GM18868 (cell line): ENCODE measurements around the gene CALML4.
"Not testable (repeated sequence)": the region's sequence is repeated elsewhere in the genome, so short reads cannot be mapped to it uniquely, and the experiment has no call there.

Experiments used
- ATAC-seq: cut with Tn5 transposase; IDR thresholded peaks from one replicate; pipeline ENCODE4 v1.9.1; 2021; ENCODE audit warnings: mild to moderate bottlenecking, moderate library complexity; ENCODE audit not compliant: unreplicated experiment

CALML4 gene

DNA sequence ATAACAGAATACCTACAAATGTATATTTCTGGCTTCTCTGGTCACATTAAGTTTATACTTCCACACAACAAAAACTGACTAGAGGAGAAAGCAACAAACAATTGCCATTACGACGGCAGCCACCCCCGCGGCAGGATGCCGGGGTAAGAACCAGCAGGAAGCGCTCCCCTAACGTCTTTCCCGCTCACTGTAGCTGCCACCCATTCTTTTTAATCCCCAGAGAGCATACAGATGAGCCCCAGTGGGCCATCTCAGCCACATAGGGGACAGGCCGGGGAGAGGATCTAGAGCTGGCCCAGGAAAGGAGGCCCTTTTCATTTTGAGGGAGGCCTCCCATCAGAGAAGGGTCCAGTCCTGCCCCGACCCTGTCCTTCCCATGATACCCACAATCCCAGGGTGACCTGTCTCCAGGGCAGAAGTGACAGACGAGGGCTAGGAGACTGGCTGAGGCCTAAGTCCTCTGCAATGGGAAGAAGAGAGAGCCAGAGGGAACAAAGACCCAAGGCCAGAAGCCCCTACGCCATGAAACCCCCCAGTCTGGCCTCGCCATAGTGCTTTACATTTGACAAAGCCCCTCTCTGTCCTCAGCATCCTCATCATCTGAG lies 3.6 kb upstream of the CALML4 start:
- ATAC-seq: no peak

DNA sequence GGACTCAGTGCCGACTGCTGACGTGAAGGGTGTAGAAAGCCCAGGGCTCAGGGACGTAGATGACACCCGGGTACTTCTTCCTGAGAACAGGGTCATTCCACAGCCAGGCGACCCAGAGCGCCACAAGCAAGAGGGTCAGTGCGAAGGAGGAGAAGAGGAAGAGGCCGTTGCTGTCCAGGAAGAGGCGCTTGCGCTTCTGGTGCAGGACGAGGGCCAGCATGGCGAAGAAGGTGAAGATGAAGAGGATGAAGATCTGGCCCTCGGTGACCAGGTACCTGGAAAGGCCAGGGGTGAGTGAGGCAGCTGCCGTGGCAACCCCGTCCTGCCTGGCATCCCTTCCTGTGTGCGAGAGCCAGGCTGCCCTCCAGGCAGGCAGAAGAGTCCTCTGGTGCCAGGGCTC lies 3.0 kb upstream of the CALML4 start:
- no peak for ATAC-seq

DNA sequence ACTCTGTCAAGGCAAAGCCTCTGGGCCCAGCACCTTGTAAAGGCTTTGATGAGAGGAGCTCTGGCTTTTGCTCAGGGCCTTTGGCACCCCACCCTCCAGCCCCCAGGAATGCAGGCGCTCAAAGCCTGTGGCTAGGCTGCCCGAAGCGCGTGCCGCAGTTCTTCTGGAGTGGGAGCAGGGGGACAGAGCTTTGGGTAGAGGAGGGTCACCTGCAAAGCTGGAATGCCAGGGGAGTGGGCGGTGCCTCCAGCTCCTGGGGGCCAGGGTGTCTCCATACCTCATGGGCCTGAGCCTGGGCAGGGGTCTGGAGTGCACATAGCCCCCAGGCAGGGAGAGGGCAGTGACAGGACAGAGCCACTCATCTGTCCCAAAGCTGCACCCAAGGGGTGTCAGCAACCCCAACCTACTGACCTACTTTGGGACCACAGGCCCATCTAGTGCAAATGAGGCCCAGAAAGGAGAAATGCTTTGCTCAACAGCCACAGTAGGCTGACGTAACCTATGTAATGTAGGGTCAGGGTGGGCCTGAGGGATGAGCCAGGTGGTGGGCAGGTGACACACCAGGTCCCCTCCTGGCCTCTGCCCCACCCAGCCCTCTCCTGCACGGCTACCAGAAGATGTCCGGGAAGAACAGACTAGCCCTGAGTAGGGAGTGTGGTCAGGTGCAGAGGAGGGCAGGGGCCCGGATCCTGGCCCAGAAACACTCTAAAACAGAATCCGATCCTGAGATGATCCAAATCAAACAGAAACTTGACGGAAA lies 2.2 kb upstream of the CALML4 start:
- ATAC-seq: no peak

DNA sequence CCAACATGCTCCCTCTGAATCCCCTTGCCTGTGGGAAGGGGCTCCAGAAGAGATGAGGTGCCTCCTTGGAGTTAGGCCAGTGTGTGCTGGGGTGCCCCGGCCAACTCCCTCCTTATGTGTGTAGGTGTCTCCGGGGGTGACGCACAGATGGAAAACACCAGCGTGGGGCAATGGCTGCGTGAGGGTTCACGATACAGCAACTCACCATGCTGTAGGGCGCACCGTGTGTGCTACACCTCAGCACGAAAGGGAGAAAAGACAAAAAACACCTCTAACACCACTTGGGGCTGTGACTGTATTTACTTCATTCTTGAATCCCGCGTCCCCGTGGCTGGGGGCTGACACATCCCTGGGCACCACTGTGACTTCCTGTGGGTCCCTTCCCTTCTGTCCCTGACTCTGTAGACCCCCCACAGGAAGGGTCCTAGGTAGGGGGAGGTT lies 1.6 kb upstream of the CALML4 start:
- ATAC-seq: no peak

DNA sequence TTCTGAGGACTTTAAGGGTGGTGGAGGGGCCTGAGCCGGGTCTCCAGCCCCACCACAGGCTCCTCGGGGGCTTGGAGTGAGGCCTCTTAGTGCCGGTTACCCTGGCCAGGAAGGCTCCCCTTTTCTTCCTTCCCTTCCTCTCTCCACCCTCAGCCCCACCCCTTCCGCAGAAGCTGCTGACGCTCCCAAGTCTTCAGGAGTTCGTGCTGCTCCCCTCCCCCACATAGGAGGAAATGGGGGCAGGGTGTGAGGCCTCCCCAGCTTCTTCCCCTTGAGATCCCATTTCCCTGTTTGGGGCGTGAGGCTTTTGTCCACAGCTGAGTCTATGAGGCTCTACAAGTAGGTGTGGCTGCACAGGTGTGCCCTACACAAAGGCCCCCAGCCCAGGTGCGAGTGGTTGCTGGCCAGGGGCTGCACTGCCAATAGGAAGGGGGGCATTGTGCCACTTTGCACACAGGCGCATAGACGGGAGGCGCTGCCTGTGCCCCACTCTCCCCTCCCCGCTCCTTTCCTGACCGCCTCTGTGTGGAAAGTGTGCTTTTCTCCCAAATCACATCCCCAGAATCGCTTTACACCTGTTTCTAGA lies 915 bp upstream of the CALML4 start:
- no peak for ATAC-seq

DNA sequence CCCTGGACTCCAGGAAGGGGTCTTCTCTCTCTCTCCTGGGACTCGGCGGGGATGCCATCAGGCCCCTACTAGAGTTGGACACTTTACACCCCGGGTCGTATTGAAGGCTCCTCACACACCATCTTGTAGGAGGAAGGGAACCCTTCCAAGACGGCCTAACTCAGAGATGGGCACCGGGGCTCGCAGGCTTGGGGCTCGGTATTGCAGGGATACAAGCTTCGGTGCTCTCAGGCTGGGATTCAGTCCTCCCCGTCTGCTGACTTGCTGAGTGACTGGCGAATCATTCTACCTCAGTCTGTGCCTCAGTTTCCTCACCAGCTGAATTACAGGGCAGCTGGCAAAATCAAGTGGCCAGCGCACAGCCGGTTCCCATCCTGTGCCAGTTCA lies 419 bp upstream of the CALML4 start:
- ATAC-seq: no peak

DNA sequence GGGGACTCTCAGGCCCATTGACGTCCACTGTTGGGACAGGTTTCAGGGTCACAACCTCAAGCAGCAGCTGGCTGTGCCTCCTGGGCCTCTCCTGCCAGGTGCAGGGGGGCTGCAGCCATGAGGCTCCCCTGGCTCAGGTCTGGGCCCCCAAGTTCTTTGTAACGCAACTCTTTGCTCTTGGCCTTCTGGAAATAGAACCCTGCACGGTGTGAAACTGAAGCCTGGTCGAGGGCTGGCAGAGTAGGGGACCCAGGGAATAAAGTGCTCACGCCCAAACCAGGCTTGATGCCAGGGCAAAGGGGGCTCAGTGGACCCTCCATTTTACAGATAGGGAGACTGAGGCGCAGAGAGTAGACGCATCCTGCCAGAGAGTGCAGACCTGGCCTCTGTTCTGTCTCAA lies 771 bp downstream of the CALML4 start:
- no peak for ATAC-seq

DNA sequence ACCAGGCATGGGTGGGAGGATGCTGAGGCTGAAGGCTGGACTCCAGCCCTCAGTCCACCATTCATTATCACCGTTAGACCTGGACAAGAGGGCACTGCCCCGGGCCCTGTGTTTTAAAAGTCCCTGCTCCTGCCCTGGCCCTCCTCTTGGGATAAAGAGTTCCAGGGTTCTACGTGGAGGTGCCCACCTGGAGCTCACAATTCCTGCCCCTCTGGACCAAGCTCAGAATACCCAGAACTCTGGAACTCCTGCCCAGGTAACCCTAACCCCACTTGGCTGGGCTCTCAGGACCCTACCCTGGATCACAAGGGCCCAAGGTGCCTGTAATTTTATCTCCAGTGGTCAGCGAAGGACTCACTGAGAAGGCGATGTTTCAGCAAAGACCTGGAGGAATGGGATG lies 1.2 kb downstream of the CALML4 start:
- no peak for ATAC-seq

DNA sequence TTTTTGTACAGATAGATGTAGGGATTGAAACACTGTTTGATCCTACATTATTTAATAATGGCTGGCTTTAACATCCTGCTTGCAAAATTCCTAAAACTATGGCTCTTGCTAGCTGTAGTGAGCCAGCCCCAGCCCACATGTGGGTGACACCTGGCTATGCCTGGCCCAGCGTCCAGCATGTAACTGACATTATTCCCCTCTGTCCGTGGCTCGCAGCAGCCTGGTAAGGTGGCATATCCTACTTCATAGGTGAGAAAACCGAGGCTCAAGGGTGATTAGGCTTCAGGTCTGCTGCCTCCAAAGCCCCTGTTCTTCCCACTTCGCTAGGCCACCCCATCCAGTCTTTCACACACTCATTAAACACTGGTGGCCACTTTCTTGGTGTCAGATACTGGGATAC lies 1.6 kb downstream of the CALML4 start:
- ATAC-seq: no peak

DNA sequence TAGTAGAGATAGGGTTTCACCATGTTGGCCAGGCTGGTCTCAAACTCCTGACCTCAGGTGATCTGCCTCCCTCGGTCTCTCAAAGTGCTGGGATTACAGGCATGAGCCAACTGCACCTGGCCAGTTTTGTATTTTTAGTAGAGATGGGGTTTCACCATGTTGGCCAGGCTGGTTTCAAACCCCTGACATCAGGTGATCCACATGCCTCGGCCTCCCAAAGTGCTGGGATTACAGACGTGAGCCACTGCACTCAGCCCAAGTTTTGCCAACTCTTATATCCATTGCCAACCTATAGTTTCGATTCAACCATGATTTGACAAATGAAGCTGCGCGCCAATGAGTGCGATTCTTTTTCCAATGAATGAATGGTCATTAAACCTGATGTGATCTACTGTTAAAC lies 2.1 kb downstream of the CALML4 start:
- ATAC-seq: not testable (repeated sequence)

DNA sequence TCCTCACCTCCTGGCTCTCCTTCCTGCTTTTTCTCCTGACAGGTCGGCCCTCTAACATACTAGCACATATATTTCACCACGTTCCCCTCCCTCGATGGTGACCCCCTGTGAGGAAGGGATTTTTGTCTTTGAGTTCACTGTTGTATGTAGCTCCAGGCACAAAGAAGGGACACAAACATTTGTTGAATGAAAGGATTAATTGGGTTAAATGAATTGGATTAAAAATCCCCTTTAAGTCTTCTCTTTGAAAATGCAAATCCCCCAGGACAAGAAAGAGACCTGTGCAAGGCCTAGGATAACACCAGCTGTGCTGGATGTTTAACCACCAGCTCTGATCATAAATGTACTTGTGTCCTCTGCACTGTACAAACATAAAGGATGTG lies 3.3 kb downstream of the CALML4 start:
- no peak for ATAC-seq

DNA sequence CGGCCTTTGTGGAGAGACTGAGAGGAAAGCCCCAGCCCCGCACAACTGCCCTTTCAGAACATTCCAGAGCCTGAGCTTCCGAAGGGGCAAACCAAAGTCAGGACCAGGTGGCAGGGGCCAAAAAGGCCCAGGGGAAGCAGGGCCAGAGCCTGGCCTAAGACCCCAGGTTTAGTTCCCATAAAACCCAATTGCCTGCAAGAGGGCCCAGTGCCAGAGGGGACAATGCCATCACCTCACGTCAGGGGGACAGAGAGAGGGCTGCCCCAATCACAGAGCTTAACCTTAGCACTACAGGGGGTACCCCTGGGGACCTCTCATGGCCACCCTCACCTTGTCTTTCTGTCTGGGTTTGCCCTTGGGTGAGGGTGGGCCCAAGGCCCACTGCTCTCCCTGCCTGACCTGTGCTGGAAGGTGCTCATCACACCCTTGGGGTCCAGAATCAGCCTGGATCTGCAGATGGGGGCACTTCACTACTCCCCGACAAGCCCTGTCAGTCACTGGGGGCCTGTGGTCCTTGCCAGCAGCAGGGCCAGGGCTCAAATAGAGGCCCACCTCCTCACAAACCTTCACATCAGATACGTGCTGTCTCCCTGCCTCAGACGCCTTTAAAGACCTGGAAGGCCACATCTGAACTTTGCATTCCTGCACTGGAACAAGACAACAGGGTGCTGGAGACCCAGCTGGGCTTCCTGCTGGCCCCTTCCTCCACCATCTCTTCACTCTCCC lies 3.8 kb downstream of the CALML4 start:
- no peak for ATAC-seq

DNA sequence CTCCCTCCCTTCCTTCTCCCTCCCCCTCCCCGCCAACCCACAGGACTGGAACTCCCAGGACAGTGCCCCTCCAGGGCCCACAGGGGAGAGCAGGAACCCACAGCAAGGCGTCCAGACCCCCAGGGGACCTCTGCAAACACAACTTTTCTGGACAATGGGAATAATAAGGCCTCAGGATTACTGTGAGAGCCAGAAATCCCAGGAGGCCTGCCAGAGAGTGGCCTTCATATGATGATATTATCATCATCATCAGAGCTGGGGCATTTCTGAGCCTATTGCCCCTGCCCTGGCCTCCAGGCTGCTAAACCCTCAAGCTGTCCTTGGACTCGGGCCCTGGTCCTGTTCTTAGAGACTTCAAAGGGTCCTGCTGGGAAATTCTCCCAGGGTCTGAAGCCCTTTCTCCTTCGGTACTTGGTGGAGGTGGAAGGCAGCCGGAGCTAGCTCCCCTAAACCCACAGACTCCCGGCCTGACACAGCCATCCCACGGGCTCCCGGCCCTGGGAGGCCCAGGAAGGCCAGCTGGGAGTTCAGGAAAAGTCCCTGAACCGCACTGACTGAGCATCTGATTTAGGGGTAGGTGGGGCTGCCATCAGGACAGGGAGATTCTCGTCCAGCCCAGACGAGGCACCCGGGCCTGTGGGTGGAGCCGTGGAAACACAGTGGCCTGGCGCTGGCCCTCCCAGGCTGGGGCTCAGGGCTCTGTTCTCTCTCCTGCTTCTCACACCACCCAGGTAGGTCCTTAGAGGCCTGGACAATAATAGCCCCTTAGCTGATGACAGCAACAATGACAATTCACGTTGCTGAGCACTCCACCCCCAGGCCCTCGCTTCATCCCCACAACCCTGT lies 4.9 kb downstream of the CALML4 start:
- ATAC-seq: no peak

DNA sequence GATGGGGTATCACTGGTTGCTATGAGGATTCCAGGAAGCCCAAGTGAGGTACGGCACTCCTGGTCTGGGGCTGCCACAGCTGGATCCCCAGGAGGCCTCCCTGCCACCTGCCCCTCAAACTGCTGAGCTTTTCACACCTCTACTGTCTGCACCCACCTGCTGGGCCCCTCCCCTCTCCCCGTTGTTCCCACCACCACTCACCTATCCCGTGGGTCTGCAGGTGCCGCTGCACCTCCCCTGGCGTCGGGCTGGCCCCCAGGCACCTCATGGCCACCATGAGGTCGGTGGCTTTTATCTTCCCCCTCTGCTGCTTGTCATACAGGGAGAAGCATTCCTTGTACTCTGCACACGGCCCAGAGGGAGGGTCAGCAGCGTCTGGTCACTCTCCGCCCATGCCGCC lies 5.8 kb downstream of the CALML4 start:
- no peak for ATAC-seq

DNA sequence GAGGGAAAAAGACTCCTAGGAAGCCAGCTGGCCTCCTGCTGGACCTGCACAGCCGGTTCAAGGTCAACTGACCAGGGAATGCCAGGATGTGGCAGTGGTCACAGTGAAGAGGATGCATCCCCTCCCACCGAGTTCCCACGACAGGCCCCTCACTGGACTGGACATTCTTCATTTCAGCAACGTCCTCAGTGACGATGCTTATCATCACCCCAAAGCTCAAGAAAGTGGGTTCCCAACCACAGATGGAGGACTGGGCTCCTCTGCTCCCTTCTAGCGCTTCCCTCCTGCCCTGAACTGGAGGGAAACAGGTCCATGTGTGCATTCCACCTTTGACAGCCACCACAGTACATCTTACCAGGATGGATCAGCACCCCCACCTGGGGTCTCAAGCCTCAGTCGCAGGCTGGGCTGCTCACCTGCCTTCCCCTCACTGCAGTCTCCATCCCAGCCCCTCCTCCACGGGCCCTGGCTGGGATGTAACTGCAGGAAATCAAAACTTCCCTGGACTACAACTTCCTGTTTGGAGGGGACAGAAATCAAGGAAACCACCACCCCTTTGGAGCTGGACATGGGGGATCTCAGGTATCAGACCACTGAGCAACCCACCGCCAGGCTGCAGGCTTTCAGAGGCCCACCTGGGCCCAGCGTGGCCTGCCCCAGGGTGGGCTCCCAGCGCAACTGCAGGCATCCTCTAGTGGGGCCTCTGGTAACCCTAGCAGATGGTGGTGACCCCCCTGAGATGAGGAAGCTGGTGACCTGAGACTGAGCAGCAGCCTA lies 7.3 kb downstream of the CALML4 start:
- ATAC-seq: no peak

DNA sequence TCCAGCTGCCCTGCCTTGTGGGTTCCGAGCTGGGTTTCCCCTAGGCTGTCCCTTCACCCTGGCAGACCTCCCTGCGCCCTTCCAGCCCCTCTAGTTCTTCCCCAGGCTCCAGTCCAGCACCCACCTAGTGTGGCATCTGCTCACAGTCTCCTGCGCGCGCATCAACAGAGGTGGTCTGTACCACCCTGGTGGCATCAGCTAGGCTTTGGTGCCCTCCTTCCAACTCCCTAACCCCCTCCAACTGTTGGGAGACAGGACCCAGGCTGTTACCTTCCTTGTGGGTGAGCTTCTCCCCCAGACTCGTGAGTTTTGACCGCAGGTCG lies 8.0 kb downstream of the CALML4 start:
- no peak for ATAC-seq

DNA sequence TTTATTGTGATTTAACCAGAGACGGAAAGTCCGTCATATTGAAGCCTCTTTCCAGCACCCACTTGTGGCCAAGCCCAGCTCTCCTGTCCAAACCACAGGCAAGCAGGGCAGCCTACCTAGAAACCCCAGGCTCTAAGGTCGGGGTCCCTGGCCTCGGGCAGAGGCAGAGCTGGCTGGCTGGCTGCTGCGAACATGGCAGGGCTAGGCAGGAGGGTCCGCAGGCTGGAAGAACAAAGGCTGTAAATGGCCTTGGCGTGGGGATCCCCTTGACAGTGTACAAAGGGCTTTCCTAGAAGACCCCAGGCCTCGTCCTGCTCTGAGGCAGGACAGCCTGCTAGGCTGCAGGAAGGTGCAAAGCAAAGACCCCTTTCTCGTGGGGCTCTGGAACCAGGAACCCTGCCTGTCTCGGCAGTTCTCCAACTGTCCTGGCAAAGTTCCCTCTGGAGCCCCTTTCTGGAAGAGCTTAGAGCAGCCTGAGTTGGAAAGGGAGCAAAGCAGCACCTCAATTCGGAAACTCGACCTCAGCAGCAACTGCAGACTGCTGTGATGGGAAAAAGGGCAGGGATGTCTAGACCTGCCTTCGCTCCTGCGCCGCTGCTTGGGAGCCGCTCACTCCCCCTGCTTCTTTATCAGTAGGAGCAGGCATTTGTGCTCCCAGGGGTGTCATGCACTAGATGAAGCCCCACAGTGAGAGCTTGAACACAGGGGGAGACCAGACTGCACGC lies 8.5 kb downstream of the CALML4 start:
- ATAC-seq: no peak

DNA sequence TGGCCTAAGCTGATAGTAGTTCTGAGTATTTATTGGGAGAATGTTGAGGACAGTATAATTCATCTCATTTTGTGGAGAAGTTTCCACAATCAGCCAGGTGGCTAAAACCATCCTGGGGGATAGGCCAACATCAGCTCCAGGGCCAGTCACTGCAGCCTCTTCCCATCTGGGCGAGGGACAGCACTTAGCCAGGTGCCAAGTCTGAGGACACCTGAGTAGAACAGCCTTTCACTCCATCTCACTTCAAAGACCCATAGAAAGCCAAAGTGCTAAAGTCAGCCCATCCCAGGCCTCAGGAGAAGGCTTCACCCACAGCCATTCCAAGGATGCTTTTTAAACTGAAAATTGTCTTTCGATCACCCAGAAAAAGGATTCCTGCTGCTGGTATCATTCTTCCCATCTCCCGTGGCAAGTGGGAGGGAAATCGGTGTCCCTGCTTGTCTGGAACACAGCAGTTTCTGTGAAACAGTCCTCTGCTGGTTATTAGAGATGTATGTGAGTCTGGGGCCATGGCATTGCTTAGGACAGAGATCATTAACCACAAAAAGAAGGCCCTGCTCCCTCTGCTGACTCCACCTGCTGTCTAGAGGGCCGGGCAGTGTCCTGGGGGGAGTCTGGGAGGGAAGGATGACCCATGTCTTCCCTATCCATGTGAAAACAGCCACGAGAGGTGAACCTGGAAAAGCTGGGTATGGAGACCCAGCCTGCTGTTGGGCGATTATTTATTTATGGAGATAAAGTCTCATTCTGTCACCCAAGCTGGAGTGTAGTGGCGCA lies 9.6 kb downstream of the CALML4 start:
- ATAC-seq: no peak
